Pulmonary artery endothelial cell (primary cell): ENCODE results near the gene LNX1. TPM values are rescaled to one million over a fixed set of nuclear protein-coding genes. Genes with fewer than 3 reads are reported as not detected.

Source experiments
- DNase-seq: peaks from one replicate; pipeline ENCODE4 v3.0.0-alpha.2; 2011; ENCODE audit warnings: low read depth, low spot score
- total RNA-seq: library from RNA; depleted of rRNA; stranded (reverse); fragments of >200 nt; gene quantifications from 2 replicates; pipeline ENCODE4 v1.2.3, GENCODE V29; 2014

The LNX1 gene
- total RNA-seq, 1 donor from 2014 or later: 6.1 TPM

- no peak for DNase-seq
Measured at GRCh38 chr4:53573696-53574095, 17.6 kb downstream of the LNX1 start.

- no peak for DNase-seq
Measured at GRCh38 chr4:53572600-53572994, 18.7 kb downstream of the LNX1 start.

- DNase-seq: no peak
Measured at GRCh38 chr4:53571936-53572599, 19.2 kb downstream of the LNX1 start.

GRCh38 chr4:53563824-53564223 lies 27.5 kb downstream of the LNX1 start:
- DNase-seq: no peak

- no peak for DNase-seq
Measured at GRCh38 chr4:53562409-53562808, 28.9 kb downstream of the LNX1 start.

GRCh38 chr4:53559021-53559620 lies 32.2 kb downstream of the LNX1 start:
- DNase-seq: no peak

GRCh38 chr4:53558065-53558801 lies 33.1 kb downstream of the LNX1 start:
- DNase-seq: no peak

GRCh38 chr4:53557669-53558064 lies 33.6 kb downstream of the LNX1 start:
- DNase-seq: no peak

GRCh38 chr4:53556651-53557050 lies 34.6 kb downstream of the LNX1 start:
- no peak for DNase-seq

GRCh38 chr4:53553486-53554210 lies 37.6 kb downstream of the LNX1 start:
- DNase-seq: no peak

GRCh38 chr4:53552711-53553110 lies 38.6 kb downstream of the LNX1 start:
- no peak for DNase-seq

- DNase-seq: no peak
Measured at GRCh38 chr4:53551958-53552357, 39.3 kb downstream of the LNX1 start.

- no peak for DNase-seq
Measured at GRCh38 chr4:53551281-53551864, 39.9 kb downstream of the LNX1 start.

GRCh38 chr4:53548662-53549061 lies 42.6 kb downstream of the LNX1 start:
- no peak for DNase-seq

- peak; percentile 81 for DNase-seq
Measured at GRCh38 chr4:53547983-53548382, 43.3 kb downstream of the LNX1 start.

- no peak for DNase-seq
Measured at GRCh38 chr4:53545942-53546581, 45.2 kb downstream of the LNX1 start.

- DNase-seq: no peak
Measured at GRCh38 chr4:53545273-53545672, 46.0 kb downstream of the LNX1 start.

GRCh38 chr4:53543561-53543960 lies 47.7 kb downstream of the LNX1 start:
- no peak for DNase-seq

- peak; percentile 13 for DNase-seq
Measured at GRCh38 chr4:53541577-53542206, 49.6 kb downstream of the LNX1 start.

GRCh38 chr4:53538756-53539155 lies 52.5 kb downstream of the LNX1 start:
- no peak for DNase-seq

GRCh38 chr4:53537606-53538005 lies 53.7 kb downstream of the LNX1 start:
- DNase-seq: peak; percentile 44
